Neural progenitor cell (in vitro differentiated cells): ENCODE measurements around the gene RAMP3. TPM values are rescaled to one million over a fixed set of nuclear protein-coding genes. Genes with fewer than 3 reads are reported as not detected.
A peak's percentile ranks its signal among the peaks of the same experiment; 100 is the strongest.

Source experiments
- DNase-seq: peaks from one replicate; pipeline ENCODE4 v3.0.0-alpha.2; 2016; ENCODE audit warnings: low spot score
- H2AFZ ChIP-seq: fragments of 200-600 bp; sonication (generic); replicated peaks from 2 replicates; pipeline ENCODE4 v1.6.1; 2016; ENCODE audit warnings: antibody characterized with exemption
- H3F3A ChIP-seq: fragments of 200-600 bp; sonication (generic); 2 replicates; pipeline ENCODE4 v1.6.1; 2016; ENCODE audit warnings: antibody characterized with exemption, low read depth
- H3K27ac ChIP-seq: fragments of 200-600 bp; sonication (generic); 2 replicates; pipeline ENCODE4 v1.5.1; 2016; ENCODE audit warnings: mild to moderate bottlenecking
- H3K27me3 ChIP-seq: fragments of 200-600 bp; sonication (generic); 2 replicates; pipeline ENCODE4 v1.6.1; 2016; ENCODE audit warnings: mild to moderate bottlenecking, moderate library complexity
- H3K36me3 ChIP-seq: fragments of 200-600 bp; sonication (generic); 2 replicates; pipeline ENCODE4 v1.5.1; 2016
- H3K4me1 ChIP-seq: fragments of 200-600 bp; sonication (generic); 2 replicates; pipeline ENCODE4 v1.6.1; 2016; ENCODE audit warnings: mixed run types
- H3K4me2 ChIP-seq: fragments of 200-600 bp; sonication (generic); 2 replicates; pipeline ENCODE4 v1.6.1; 2016
- H3K4me3 ChIP-seq: fragments of 200-600 bp; sonication (generic); 2 replicates; pipeline ENCODE4 v1.5.1; 2016
- H3K79me2 ChIP-seq: fragments of 200-600 bp; sonication (generic); 2 replicates; pipeline ENCODE4 v1.6.1; 2016; ENCODE audit warnings: low read depth
- H3K9ac ChIP-seq: fragments of 200-600 bp; sonication (generic); 2 replicates; pipeline ENCODE4 v1.6.1; 2016
- H3K9me3 ChIP-seq: fragments of 200-600 bp; sonication (generic); 2 replicates; pipeline ENCODE4 v1.5.1; 2016; ENCODE audit warnings: low read depth
- H4K20me1 ChIP-seq: fragments of 200-600 bp; sonication (generic); 2 replicates; pipeline ENCODE4 v1.6.1; 2016; ENCODE audit warnings: low read depth
- H3K27ac Mint-ChIP-seq: 3 replicates; pipeline ENCODE4 v1.8.0; 2021; ENCODE audit warnings: mixed read lengths
- H3K27me3 Mint-ChIP-seq: 2 replicates; pipeline ENCODE4 v1.8.0; 2022; ENCODE audit warnings: low read depth, mild to moderate bottlenecking, inconsistent platforms, moderate library complexity, mixed read lengths; ENCODE audit not compliant: insufficient read depth
- H3K36me3 Mint-ChIP-seq: 3 replicates; pipeline ENCODE4 v1.8.0; 2021; ENCODE audit warnings: mixed read lengths
- H3K4me1 Mint-ChIP-seq: 3 replicates; pipeline ENCODE4 v1.8.0; 2021; ENCODE audit warnings: mixed read lengths
- H3K4me3 Mint-ChIP-seq: 3 replicates; pipeline ENCODE4 v1.8.0; 2021; ENCODE audit warnings: mild to moderate bottlenecking, moderate library complexity, mixed read lengths
- H3K9me3 Mint-ChIP-seq: 3 replicates; pipeline ENCODE4 v1.8.0; 2020; ENCODE audit warnings: mixed read lengths
- EZH2 ChIP-seq: fragments of 200-600 bp; sonication (generic); IDR thresholded peaks from 2 replicates; pipeline ENCODE4 v1.6.1; 2017; ENCODE audit warnings: antibody characterized with exemption, mild to moderate bottlenecking, moderate library complexity
- EZH2phosphoT487 ChIP-seq: fragments of 200-600 bp; sonication (generic); IDR thresholded peaks from 2 replicates; pipeline ENCODE4 v1.6.1; 2017; ENCODE audit warnings: antibody characterized with exemption
- total RNA-seq: library from RNA; depleted of rRNA; stranded (reverse); fragments of >200 nt; gene quantifications from 2 replicates; pipeline ENCODE4 v1.2.3, GENCODE V29; 2015; ENCODE audit warnings: low replicate concordance
- TF ChIP-seq, protein P1 (sequence below): fragments of 200-600 bp; sonication (generic); IDR thresholded peaks from 2 replicates; pipeline ENCODE4 v1.5.1; 2017; ENCODE audit warnings: antibody characterized with exemption, mild to moderate bottlenecking

The RAMP3 gene
- total RNA-seq, 1 donor from 2014 or later = not detected

DNA sequence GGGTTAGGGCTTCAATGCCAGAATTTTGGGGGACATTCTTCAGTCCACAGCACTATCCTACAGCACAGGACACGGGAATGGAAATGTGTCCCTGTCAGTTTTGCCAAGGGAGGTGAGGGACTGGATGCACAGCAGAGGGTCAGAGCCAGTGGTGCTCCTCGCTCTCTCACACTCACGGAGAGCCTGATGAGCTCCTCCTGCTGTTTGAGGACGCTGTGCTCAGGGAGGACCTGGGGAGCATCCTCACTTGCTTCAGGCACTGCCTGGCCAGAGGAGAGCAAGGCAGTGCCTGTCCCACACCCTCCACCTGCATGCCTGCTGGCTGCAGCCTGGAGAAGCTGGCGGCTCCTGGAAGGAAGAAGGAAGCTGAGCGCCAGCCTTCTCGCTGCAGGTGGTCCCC lies 58.6 kb downstream of the RAMP3 start:
- no peak overlapping the region for H3K4me3 ChIP-seq
- Mint-ChIP-seq H3K36me3 (no peaks in the 10 kb centered on the region), H3K9me3 (peaks cover 5% of the 10 kb centered on the region), H3K27ac (no peak overlapping the region), H3K27me3 (peaks cover 11% of the 10 kb centered on the region), H3K4me1 (peaks cover 47% of the 10 kb centered on the region), H3K4me3 (no peak overlapping the region)
- TF ChIP-seq EZH2 (no peak), EZH2phosphoT487 (no peak)
- TF ChIP-seq, protein P1, sequence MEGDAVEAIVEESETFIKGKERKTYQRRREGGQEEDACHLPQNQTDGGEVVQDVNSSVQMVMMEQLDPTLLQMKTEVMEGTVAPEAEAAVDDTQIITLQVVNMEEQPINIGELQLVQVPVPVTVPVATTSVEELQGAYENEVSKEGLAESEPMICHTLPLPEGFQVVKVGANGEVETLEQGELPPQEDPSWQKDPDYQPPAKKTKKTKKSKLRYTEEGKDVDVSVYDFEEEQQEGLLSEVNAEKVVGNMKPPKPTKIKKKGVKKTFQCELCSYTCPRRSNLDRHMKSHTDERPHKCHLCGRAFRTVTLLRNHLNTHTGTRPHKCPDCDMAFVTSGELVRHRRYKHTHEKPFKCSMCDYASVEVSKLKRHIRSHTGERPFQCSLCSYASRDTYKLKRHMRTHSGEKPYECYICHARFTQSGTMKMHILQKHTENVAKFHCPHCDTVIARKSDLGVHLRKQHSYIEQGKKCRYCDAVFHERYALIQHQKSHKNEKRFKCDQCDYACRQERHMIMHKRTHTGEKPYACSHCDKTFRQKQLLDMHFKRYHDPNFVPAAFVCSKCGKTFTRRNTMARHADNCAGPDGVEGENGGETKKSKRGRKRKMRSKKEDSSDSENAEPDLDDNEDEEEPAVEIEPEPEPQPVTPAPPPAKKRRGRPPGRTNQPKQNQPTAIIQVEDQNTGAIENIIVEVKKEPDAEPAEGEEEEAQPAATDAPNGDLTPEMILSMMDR = no peak
- no peak overlapping the region for H3K9ac ChIP-seq
- H3K27ac ChIP-seq = no peak overlapping the region
- no peaks in the 10 kb centered on the region for H3F3A ChIP-seq
- no peak overlapping the region for H2AFZ ChIP-seq
- DNase-seq = no peak
- no peaks in the 10 kb centered on the region for H3K36me3 ChIP-seq
- no peaks in the 10 kb centered on the region for H4K20me1 ChIP-seq
- no peaks in the 10 kb centered on the region for H3K9me3 ChIP-seq
- H3K4me2 ChIP-seq = no peak overlapping the region
- peaks cover 22% of the 10 kb centered on the region for H3K4me1 ChIP-seq
- no peaks in the 10 kb centered on the region for H3K79me2 ChIP-seq
- H3K27me3 ChIP-seq = no peaks in the 10 kb centered on the region

DNA sequence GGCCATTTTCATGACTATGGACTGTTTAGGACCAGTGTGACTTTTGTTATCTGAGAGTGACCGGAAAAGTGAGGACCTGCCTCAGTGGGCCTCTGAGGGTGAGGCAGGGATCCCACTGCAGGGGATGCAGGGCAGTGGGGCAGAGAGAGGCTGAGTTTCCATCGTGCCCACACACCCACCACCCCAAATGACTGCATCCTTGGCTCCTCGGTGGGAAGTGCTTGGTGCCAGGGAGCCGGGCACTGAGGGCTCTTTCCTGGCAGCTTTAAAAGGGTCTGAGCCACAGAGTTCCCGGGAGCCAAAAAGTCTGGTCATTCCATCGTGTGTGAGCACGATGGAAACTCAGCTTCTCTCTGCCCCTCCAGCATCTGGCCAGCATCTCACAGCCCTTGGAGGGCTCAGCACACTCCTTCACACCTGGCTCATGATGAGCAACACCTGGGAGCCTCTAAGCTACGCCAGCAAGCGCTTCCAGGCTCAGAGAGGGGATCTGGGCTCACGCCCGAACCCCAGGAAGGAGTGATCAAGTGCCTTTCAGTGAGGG lies 59.1 kb downstream of the RAMP3 start:
- no peak overlapping the region for H2AFZ ChIP-seq
- peaks cover 22% of the 10 kb centered on the region for H3K4me1 ChIP-seq
- no peaks in the 10 kb centered on the region for H3K36me3 ChIP-seq
- Mint-ChIP-seq H3K4me3 (no peak overlapping the region), H3K27ac (no peak overlapping the region), H3K9me3 (peaks cover 5% of the 10 kb centered on the region), H3K36me3 (no peaks in the 10 kb centered on the region), H3K4me1 (peaks cover 52% of the 10 kb centered on the region), H3K27me3 (peaks cover 10% of the 10 kb centered on the region)
- H3K9me3 ChIP-seq = no peaks in the 10 kb centered on the region
- no peaks in the 10 kb centered on the region for H4K20me1 ChIP-seq
- no peaks in the 10 kb centered on the region for H3K79me2 ChIP-seq
- no peak overlapping the region for H3K9ac ChIP-seq
- H3K27ac ChIP-seq = no peak overlapping the region
- H3K27me3 ChIP-seq = no peaks in the 10 kb centered on the region
- DNase-seq = no peak
- H3K4me2 ChIP-seq = no peak overlapping the region
- TF ChIP-seq, protein P1 = no peak
- TF ChIP-seq EZH2phosphoT487 (no peak), EZH2 (no peak)
- no peaks in the 10 kb centered on the region for H3F3A ChIP-seq
- H3K4me3 ChIP-seq = no peak overlapping the region

DNA sequence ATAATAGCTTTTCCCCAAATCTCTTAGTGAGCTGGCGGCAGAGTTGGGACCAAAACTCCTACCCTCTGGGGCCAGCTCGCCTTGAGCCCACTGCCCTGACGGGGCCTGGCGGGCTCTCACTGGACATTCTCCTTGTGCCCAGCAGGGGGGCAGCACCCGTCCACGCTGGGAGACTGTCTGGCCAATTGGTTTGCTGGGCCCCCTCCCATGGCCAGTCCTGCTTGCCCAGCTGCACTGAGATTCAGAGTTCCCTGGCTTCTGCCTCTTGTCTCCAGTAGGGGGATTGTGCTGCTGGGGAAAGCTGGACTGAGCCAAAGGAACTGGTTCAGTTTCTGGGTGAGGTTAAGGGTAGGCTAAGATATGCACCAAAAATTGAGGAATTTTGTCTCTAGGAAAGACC lies 59.8 kb downstream of the RAMP3 start:
- Mint-ChIP-seq H3K27me3 (peaks cover 15% of the 10 kb centered on the region), H3K9me3 (peaks cover 3% of the 10 kb centered on the region), H3K27ac (no peak overlapping the region), H3K36me3 (peaks cover under 1% of the 10 kb centered on the region), H3K4me1 (peaks cover 59% of the 10 kb centered on the region), H3K4me3 (no peak overlapping the region)
- no peaks in the 10 kb centered on the region for H3K79me2 ChIP-seq
- H3F3A ChIP-seq = no peaks in the 10 kb centered on the region
- no peaks in the 10 kb centered on the region for H3K9me3 ChIP-seq
- no peak overlapping the region for H3K4me3 ChIP-seq
- no peaks in the 10 kb centered on the region for H3K27me3 ChIP-seq
- no peaks in the 10 kb centered on the region for H3K36me3 ChIP-seq
- H3K4me1 ChIP-seq = peaks cover 22% of the 10 kb centered on the region
- DNase-seq = peak; percentile 56
- H3K9ac ChIP-seq = no peak overlapping the region
- no peak overlapping the region for H3K27ac ChIP-seq
- TF ChIP-seq, protein P1 = peak; percentile 65
- no peak for TF ChIP-seq EZH2phosphoT487
- H4K20me1 ChIP-seq = no peaks in the 10 kb centered on the region
- no peak overlapping the region for H2AFZ ChIP-seq
- no peak overlapping the region for H3K4me2 ChIP-seq
